HAP-1 (cell line): Measurements from ENCODE around the gene ZNF611.
"Not testable (repeated sequence)": the region's sequence is repeated elsewhere in the genome, so short reads cannot be mapped to it uniquely, and the experiment has no call there.

Experiments used
- DNase-seq, 2 experiments: peaks; one replicate each; pipeline ENCODE4 v3.0.0-alpha.2; 2016 to 2020; ENCODE audit warnings: low spot score in 2 of 2
- H3K27me3 ChIP-seq: fragments of 250-450 bp; sonication (Bioruptor Pico); 2 replicates; pipeline ENCODE4 v1.5.1; 2020; ENCODE audit warnings: low read depth, mild to moderate bottlenecking, moderate library complexity
- H3K36me3 ChIP-seq: fragments of 250-450 bp; sonication (Bioruptor Pico); replicated peaks from 2 replicates; pipeline ENCODE4 v1.5.1; 2020; ENCODE audit warnings: mild to moderate bottlenecking
- H3K4me1 ChIP-seq: fragments of 250-450 bp; sonication (Bioruptor Pico); 2 replicates; pipeline ENCODE4 v1.5.1; 2020; ENCODE audit warnings: mild to moderate bottlenecking
- H3K4me3 ChIP-seq: fragments of 250-450 bp; sonication (Bioruptor Pico); 2 replicates; pipeline ENCODE4 v1.5.1; 2020; ENCODE audit warnings: mild to moderate bottlenecking, moderate library complexity
- H3K9me3 ChIP-seq: fragments of 250-450 bp; sonication (Bioruptor Pico); 2 replicates; pipeline ENCODE4 v1.5.1; 2020; ENCODE audit warnings: mild to moderate bottlenecking, moderate library complexity
- in situ Hi-C: fragments of 300-500 bp; cut with MboI; formaldehyde crosslinking; loops from 3 replicates; pipeline ENCODE4 v1.14.3; 2020; ENCODE audit warnings: low sequenced_read_pairs, inconsistent platforms, mixed read lengths

ZNF611 gene

DNA sequence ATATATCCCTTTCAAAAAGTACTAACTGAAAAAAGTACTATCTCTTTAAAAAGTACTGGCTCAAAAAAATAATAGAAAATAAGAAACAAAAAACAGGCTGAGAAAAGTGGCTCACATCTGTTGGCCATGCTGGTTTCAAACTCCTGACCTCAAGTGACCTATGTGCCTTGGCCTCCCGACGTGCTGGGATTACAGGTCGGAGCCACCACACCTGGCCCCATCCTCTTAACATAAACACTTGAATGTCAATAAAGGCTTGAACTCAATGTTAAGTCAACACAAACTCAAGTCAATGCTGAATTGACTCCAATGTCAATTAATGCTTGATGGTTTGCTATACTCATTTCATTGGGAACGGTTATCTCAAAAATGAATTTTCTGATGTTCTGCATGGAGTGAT is 30.9 kb downstream of the ZNF611 start:
- Histone ChIP-seq H3K36me3 (peaks cover 26% of the 10 kb centered on the region), H3K9me3 (no peaks in the 10 kb centered on the region), H3K4me3 (no peak overlapping the region), H3K4me1 (no peaks in the 10 kb centered on the region), H3K27me3 (no peaks in the 10 kb centered on the region)
- in situ Hi-C loops: no loop called here
- no peak for DNase-seq

DNA sequence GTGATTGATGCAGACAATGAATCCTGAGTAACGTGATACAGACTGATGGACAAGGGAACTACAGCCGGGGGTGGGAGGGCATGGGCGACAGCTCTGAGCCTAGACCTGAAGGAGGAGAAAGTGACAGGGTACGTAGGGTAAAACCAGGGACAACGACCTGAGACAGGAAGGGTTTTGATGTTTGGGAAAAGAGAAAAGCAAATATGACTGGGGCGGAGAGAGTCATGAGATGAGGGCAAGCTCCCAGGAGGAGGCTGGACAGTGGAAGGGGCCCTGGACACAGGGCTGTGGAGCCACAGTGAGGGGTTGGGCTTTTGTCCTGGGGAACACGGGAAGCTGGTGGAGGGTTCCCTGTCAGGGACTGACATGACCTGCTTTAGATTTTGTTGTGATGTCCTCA is 34.2 kb downstream of the ZNF611 start:
- Histone ChIP-seq H3K4me1 (no peaks in the 10 kb centered on the region), H3K36me3 (peaks cover 11% of the 10 kb centered on the region), H3K9me3 (no peaks in the 10 kb centered on the region), H3K27me3 (no peaks in the 10 kb centered on the region), H3K4me3 (no peak overlapping the region)
- no peak for DNase-seq
- in situ Hi-C loops: no loop called here

DNA sequence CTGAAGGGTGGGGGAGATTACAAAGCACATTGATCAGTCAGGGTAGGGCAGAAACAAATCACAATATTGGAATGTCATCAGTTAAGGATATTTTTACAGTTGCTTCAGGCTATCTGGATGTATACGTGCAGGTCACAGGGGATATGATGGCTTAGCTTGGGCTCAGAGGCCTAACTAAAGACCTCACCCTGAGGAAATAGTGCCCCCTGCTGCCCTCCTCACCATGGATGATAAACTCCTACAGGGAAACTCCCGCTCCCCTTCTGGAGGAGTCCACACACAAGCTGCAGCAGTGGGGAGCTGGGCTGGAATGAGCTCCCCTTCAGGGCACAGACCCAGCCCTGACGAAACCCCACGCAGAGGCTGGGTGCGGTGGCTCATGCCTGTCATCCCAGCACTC is 35.3 kb downstream of the ZNF611 start:
- H3K36me3 ChIP-seq, H3K27me3 ChIP-seq, H3K4me3 ChIP-seq, H3K4me1 ChIP-seq, H3K9me3 ChIP-seq: not testable (repeated sequence)
- peak in 1 of 2 experiments; percentile 35 for DNase-seq
- in situ Hi-C loops: loop anchor here (25.0 kb wide), 1 partner anchor 663 kb away; the partner anchor contains the start of gene ZNF525

DNA sequence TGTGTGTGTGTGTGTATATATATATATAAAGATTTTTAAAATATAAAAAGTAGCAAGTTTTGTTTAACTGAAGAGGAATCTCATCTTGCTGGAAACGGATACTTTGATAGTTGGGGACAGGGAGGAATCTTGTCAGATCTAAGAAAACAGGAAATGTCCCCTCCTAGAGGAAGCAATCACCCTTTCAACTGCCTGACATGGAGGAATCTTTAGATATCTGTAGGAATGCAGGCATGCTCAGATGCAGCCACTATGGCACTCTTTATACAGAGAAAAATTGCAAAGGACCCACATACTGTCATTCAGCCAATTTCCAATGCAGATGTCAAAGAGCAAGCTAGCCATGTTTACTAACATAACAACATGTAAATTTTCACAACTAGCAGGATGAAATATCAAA is 38.8 kb downstream of the ZNF611 start:
- no peaks in the 10 kb centered on the region; the same call in 1 of the 2 replicates for H3K4me1 ChIP-seq
- no peak overlapping the region for H3K4me3 ChIP-seq
- 0 out of 2 replicates have a peak, but pooled peaks cover 4% of the 10 kb centered on the region for H3K9me3 ChIP-seq
- DNase-seq: no peak
- H3K27me3 ChIP-seq: no peaks in the 10 kb centered on the region
- no peaks in the 10 kb centered on the region for H3K36me3 ChIP-seq
- in situ Hi-C loops: loop anchor here (25.0 kb wide), 1 partner anchor 666 kb away; the partner anchor contains the start of gene ZNF525

GRCh38 chr19:52694921-52695320 is 39.9 kb downstream of the ZNF611 start:
- Histone ChIP-seq H3K9me3 (0 out of 2 replicates have a peak, but pooled peaks cover 6% of the 10 kb centered on the region), H3K36me3 (no peaks in the 10 kb centered on the region), H3K4me1 (no peaks in the 10 kb centered on the region; the same call in 1 of the 2 replicates), H3K4me3 (no peak overlapping the region), H3K27me3 (no peaks in the 10 kb centered on the region)
- in situ Hi-C loops: loop anchor here (25.0 kb wide), 1 partner anchor 667 kb away; the partner anchor contains the start of gene ZNF525
- no peak for DNase-seq

- not testable (repeated sequence) for DNase-seq, H3K9me3 ChIP-seq, H3K4me1 ChIP-seq, H3K36me3 ChIP-seq, H3K4me3 ChIP-seq, H3K27me3 ChIP-seq
- in situ Hi-C loops: loop anchor here (25.0 kb wide), 1 partner anchor 668 kb away; the partner anchor contains the start of gene ZNF525
These were observed 40.6 kb downstream of the ZNF611 start for GRCh38 chr19:52694281-52694680.

GRCh38 chr19:52692431-52693008 is 42.3 kb downstream of the ZNF611 start:
- Histone ChIP-seq H3K4me1 (no peaks in the 10 kb centered on the region; the same call in 1 of the 2 replicates), H3K9me3 (0 out of 2 replicates have a peak, but pooled peaks cover 6% of the 10 kb centered on the region), H3K4me3 (no peak overlapping the region), H3K27me3 (no peaks in the 10 kb centered on the region), H3K36me3 (no peaks in the 10 kb centered on the region)
- in situ Hi-C loops: loop anchor here (25.0 kb wide), 1 partner anchor 670 kb away; the partner anchor contains the start of gene ZNF525
- DNase-seq: no peak

GRCh38 chr19:52691737-52692136 is 43.1 kb downstream of the ZNF611 start:
- no peak overlapping the region for H3K4me3 ChIP-seq
- H3K4me1 ChIP-seq: no peaks in the 10 kb centered on the region; the same call in 1 of the 2 replicates
- no peak for DNase-seq
- H3K36me3 ChIP-seq: no peaks in the 10 kb centered on the region
- H3K9me3 ChIP-seq: 0 out of 2 replicates have a peak, but pooled peaks cover 6% of the 10 kb centered on the region
- in situ Hi-C loops: loop anchor here (25.0 kb wide), 1 partner anchor 671 kb away; the partner anchor contains the start of gene ZNF525
- H3K27me3 ChIP-seq: no peaks in the 10 kb centered on the region

- Histone ChIP-seq H3K9me3 (0 out of 2 replicates have a peak, but pooled peaks cover 6% of the 10 kb centered on the region), H3K36me3 (no peaks in the 10 kb centered on the region), H3K4me1 (no peaks in the 10 kb centered on the region; the same call in 1 of the 2 replicates), H3K4me3 (no peak overlapping the region), H3K27me3 (no peaks in the 10 kb centered on the region)
- no peak for DNase-seq
- in situ Hi-C loops: loop anchor here (25.0 kb wide), 1 partner anchor 671 kb away; the partner anchor contains the start of gene ZNF525
These were observed 43.6 kb downstream of the ZNF611 start for GRCh38 chr19:52691215-52691610.

DNA sequence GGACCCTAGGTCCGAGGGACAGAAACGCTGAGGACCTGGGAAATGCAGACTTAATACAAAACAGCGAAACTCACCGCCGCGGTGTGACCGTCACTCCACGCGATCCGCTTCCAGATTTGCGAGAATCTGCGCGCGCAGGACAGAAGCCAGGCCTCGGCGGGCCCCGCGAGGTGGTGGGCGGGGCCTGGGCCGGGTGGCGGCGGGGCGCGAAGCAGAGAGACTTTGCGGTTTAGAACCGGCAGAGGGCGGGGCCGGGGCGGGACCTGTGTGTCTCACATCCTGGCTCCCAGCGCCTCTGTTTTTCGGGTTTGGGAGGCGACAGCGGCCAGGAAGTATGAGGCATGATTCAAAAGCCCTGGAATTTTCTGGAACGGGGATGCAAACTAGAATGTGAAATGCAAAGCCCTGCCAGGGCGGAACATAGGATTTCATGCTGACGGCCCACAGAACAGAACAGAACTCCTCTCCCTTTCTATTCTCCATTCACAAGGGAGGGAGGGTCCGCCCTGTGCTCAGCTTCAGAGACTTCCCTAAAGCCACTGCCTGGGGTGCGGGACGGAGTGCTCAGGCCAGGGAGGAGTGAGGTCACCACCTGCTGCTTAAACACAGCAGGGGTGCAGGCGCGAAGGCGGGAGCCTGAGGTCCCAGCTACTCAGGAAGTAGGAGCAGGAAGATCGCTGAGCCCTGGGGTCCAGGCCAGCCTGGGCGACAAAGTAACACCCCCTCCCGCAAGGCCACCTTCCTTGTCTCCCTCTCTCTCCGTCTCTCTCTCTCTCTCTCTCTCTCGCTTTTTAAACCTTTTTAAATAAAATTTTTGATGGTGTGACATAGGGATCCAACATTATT is 44.3 kb downstream of the ZNF611 start:
- in situ Hi-C loops: loop anchor here (25.0 kb wide), 1 partner anchor 672 kb away; the partner anchor contains the start of gene ZNF525

DNA sequence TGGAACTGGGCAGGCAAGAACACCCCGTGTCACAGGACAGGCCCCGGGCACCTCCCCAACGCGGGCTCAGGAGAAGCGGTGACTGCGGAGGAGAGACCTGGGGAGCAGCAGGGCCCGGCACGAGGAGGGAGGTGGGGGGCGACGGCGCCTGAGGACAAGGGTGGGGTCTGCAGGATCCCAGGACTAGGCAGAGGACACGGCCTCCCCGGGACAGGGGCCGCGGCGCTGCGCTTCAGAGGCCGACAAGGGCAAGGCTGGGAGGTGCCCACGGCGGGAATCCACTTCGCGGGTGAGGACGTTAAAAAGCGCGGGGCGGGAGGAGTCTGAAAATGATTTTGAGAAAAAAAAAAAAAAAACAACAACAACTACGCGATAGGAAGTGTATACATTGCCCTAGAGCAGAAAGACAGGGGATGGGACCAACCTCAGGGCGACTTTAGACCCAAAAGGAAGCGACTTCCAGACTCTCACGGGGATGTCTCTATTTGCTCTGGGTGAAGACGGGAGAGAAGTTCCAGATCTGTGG is 44.9 kb downstream of the ZNF611 start:
- in situ Hi-C loops: loop anchor here (25.0 kb wide), 1 partner anchor 672 kb away; the partner anchor contains the start of gene ZNF525
- Histone ChIP-seq H3K4me3 (peak overlapping the region; percentile 48), H3K9me3 (0 out of 2 replicates have a peak, but pooled peaks cover 6% of the 10 kb centered on the region), H3K27me3 (no peaks in the 10 kb centered on the region), H3K4me1 (no peaks in the 10 kb centered on the region; the same call in 1 of the 2 replicates), H3K36me3 (no peaks in the 10 kb centered on the region)
- DNase-seq: peak in 1 of 2 experiments; percentile 42

More for the DNA sequence above, 44.3 kb downstream of the ZNF611 start:
- H3K9me3 ChIP-seq: 0 out of 2 replicates have a peak, but pooled peaks cover 6% of the 10 kb centered on the region
- no peaks in the 10 kb centered on the region for H3K27me3 ChIP-seq
- DNase-seq: peak; percentile 81 to 94
- peak overlapping the region; percentile 48 for H3K4me3 ChIP-seq
- H3K4me1 ChIP-seq: no peaks in the 10 kb centered on the region; the same call in 1 of the 2 replicates
- H3K36me3 ChIP-seq: no peaks in the 10 kb centered on the region

DNA sequence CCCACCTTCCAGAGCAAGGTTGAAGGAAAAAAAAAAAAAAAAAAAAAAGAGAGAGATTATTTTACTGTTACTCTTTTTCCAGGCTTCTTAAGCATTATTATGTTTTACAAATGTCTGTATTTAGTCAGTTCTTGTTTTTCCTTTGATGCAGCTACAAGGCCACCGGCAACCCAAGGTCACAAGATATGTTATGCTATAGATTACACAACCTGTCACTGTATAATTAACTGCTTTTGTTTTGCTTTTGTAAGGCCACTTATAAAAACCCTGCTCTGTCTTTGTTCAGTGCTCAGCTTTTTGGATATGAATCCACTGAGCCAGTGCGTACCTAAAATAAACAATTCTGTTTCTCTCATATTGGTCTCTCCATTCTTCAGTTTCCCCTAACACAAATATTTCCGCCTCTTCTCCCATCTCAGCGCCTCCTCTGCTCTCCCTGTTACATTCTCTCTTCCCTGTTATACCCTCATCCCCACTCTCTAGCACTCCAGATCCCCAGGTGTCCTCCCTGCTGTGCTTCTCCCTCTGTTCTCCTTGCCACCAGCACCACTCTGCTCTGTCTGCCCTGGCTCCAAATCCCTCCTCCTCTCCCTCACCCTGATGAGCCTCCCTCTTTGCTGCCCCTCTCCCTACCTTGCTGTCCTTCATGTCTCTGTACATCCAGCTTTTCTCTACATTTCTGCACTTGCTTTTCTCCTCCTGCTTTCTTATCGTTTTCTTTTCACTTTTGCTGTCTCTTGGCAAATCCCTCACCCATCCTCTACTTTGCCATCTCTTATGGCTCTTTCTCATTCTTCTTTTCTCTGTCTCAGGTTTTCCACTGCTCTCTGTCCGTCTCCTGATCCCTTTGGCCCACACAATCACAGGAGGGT is 45.7 kb downstream of the ZNF611 start:
- H3K9me3 ChIP-seq, H3K27me3 ChIP-seq, H3K4me1 ChIP-seq, H3K36me3 ChIP-seq: not testable (repeated sequence)
- DNase-seq: peak; percentile 36 to 64
- in situ Hi-C loops: loop anchor here (25.0 kb wide), 1 partner anchor 673 kb away; the partner anchor contains the start of gene ZNF525
- H3K4me3 ChIP-seq: peak overlapping the region; percentile 48
